Keratinocyte (primary cell): Measurements from ENCODE around the gene HOXB9.

Experiments
- CTCF ChIP-seq, 3 experiments: IDR thresholded peaks in 1 of 3; conservative IDR thresholded peaks in 1 of 3; optimal IDR thresholded peaks in 1 of 3; 2 replicates in 2 of 3; 3 replicates in 1 of 3; pipeline versions ENCODE3 to v1.5.1; 2011; ENCODE audit warnings: low read length in 3 of 3, mild to moderate bottlenecking in 3 of 3, moderate library complexity in 2 of 3, control low read depth in 1 of 3, inconsistent platforms in 1 of 3; ENCODE audit not compliant: insufficient read depth in 2 of 3; ENCODE audit errors: extremely low read depth in 1 of 3
- EZH2 ChIP-seq: IDR thresholded peaks from one replicate; pipeline ENCODE4 v1.6.1; 2012; ENCODE audit warnings: inconsistent platforms, mild to moderate bottlenecking, low read length, moderate library complexity

GRCh38 chr17:48632579-48633265, 6.6 kb upstream of the HOXB9 start:
- no peak for TF ChIP-seq CTCF (optimal IDR thresholded peaks at IDR 0.05 in 1 of 3, IDR thresholded peaks at IDR 0.05 in 1 of 3, conservative IDR thresholded peaks at IDR 0.05 in 1 of 3; ENCODE audit: extremely low read depth in 1 of 3, insufficient read depth in 2 of 3, low read length in 3 of 3)
- TF ChIP-seq EZH2, result no peak
